ENCODE measurements around the gene DLGAP1. TPM values are rescaled to one million over a fixed set of nuclear protein-coding genes. Genes with fewer than 3 reads are reported as not detected.
"Not testable (repeated sequence)": the region's sequence is repeated elsewhere in the genome, so short reads cannot be mapped to it uniquely, and the experiment has no call there.

Gene DLGAP1
- total RNA-seq, 1 donor from 2014 or later = 2.0 TPM

- no peak overlapping the region for H3K27ac ChIP-seq
- H3K4me1 ChIP-seq = peaks cover 0 to 12% of the 10 kb centered on the region in 2 donors
- TF ChIP-seq CTCF (IDR thresholded peaks at IDR 0.05) = no peak
- H3K4me3 ChIP-seq = no peak overlapping the region
- H3K36me3 ChIP-seq = no peaks in the 10 kb centered on the region
- no peaks in the 10 kb centered on the region for H3K9me3 ChIP-seq
- H3K27me3 ChIP-seq = no peaks in the 10 kb centered on the region
- intact Hi-C loops (cut with DNase I) = loop anchor here (5.0 kb wide), 1 partner anchor 66 kb away; no protein-coding TSS in a partner anchor
- no peak for DNase-seq (ENCODE audit: low spot score in 2 of 2)
Measured at GRCh38 chr18:3706279-3707097, 748.6 kb downstream of the DLGAP1 start.

- H3K27me3 ChIP-seq = no peaks in the 10 kb centered on the region
- intact Hi-C loops (cut with DNase I) = loop anchor here (5.0 kb wide), 1 partner anchor 68 kb away; no protein-coding TSS in a partner anchor
Measured at GRCh38 chr18:3704556-3705344, 750.4 kb downstream of the DLGAP1 start.

GRCh38 chr18:3703732-3704176 is 751.4 kb downstream of the DLGAP1 start:
- peak overlapping the region in 1 of 2 donors; percentile 22 for H3K4me3 ChIP-seq
- H3K36me3 ChIP-seq = no peaks in the 10 kb centered on the region
- H3K4me1 ChIP-seq = peaks cover 0 to 6% of the 10 kb centered on the region in 2 donors
- H3K27ac ChIP-seq = no peak overlapping the region
- intact Hi-C loops (cut with DNase I) = loop anchor here (1.0 to 2.0 kb wide), 2 partner anchors 167 to 295 kb away; no protein-coding TSS in a partner anchor
- peak in 1 of 2 donors; percentile 79 for DNase-seq (ENCODE audit: low spot score in 2 of 2)
- no peaks in the 10 kb centered on the region for H3K9me3 ChIP-seq
- TF ChIP-seq CTCF (IDR thresholded peaks at IDR 0.05) = peak; percentile 21 to 70 (median 64)
- H3K27me3 ChIP-seq = no peaks in the 10 kb centered on the region

More at GRCh38 chr18:3704556-3705344, 750.4 kb downstream of the DLGAP1 start:
- DNase-seq (ENCODE audit: low spot score in 2 of 2) = no peak
- no peaks in the 10 kb centered on the region for H3K36me3 ChIP-seq
- peaks cover 0 to 6% of the 10 kb centered on the region in 2 donors for H3K4me1 ChIP-seq
- no peak overlapping the region for H3K27ac ChIP-seq
- TF ChIP-seq CTCF (IDR thresholded peaks at IDR 0.05) = no peak
- H3K4me3 ChIP-seq = no peak overlapping the region
- H3K9me3 ChIP-seq = no peaks in the 10 kb centered on the region

DNA sequence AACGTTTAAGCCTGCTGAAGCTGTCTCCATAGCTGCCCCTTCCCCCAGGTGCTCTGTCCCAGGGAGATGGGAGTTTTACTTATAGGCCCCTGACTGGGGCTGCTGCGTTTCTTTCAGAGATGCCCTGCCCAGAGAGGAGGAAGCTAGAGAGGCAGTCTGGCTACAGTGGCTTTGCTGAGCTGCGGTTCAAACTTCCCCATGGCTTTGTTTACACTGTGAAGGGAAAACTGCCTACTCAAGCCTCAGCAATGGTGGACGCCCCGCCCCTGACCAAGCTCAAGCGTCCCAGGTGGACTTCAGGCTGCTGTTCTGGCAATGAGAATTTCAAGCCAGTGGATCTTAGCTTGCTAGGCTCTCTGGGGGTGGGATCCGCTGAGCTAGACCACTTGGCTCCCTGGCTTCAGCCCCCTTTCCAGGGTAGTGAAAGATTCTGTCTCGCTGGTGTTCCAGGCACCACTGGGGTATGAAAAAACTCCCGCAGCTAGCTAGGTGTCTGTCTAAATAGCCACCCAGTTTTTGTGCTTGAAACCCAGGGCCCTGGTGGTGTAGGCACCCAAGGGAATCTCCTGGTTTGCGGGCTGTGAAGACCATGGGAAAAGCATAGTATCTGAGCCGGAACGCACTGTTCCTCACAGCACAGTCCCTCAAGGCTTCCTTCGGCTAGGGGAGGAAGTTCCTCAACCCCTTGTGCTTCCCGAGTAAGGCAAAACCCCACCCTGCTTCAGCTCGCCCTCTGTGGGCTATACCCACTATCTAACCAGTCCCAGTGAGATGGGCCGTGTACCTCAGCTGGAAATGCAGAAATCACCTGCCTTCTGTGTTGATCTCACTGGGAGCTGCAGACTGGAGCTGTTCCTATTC is 755.2 kb downstream of the DLGAP1 start:
- H3K9me3 ChIP-seq, H3K27ac ChIP-seq: not testable (repeated sequence)

GRCh38 chr18:3694030-3694778 is 760.9 kb downstream of the DLGAP1 start:
- H3K9me3 ChIP-seq; intact Hi-C loops (cut with DNase I); H3K27ac ChIP-seq; H3K36me3 ChIP-seq; DNase-seq (ENCODE audit: low spot score in 2 of 2); H3K4me1 ChIP-seq; H3K4me3 ChIP-seq; H3K27me3 ChIP-seq: not testable (repeated sequence)

More for the DNA sequence above, 755.2 kb downstream of the DLGAP1 start:
- DNase-seq (ENCODE audit: low spot score in 2 of 2) = peak in 1 of 2 donors; percentile 64
- H3K4me1 ChIP-seq; intact Hi-C loops (cut with DNase I); H3K36me3 ChIP-seq; H3K27me3 ChIP-seq; H3K4me3 ChIP-seq: not testable (repeated sequence)

Data from ascending aorta (tissue), 2 donors.